MM.1S (cell line): ENCODE results near the gene PHOX2A.

Source experiments
- DNase-seq: peaks from one replicate; pipeline ENCODE4 v3.0.0-alpha.2; 2015
- H2AFZ ChIP-seq: fragments of 300-600 bp; sonication (generic); 2 replicates; pipeline ENCODE4 v1.6.0; 2016; ENCODE audit warnings: antibody characterized with exemption, low read length
- H3F3A ChIP-seq: fragments of 300-600 bp; sonication (generic); 2 replicates; pipeline ENCODE4 v1.6.1; 2016; ENCODE audit warnings: mild to moderate bottlenecking, antibody characterized with exemption, low read length, moderate library complexity, mixed read lengths; ENCODE audit not compliant: insufficient read depth
- H3K27ac ChIP-seq: fragments of 300-600 bp; sonication (generic); 2 replicates; pipeline ENCODE4 v1.5.1; 2016; ENCODE audit warnings: mild to moderate bottlenecking, low read length
- H3K27me3 ChIP-seq: fragments of 300-600 bp; sonication (generic); replicated peaks from 2 replicates; pipeline ENCODE4 v1.6.0; 2016; ENCODE audit warnings: low read length; ENCODE audit not compliant: insufficient read depth
- H3K36me3 ChIP-seq: fragments of 300-600 bp; sonication (generic); replicated peaks from 2 replicates; pipeline ENCODE4 v1.6.1; 2016; ENCODE audit warnings: mild to moderate bottlenecking, low read length, mixed read lengths; ENCODE audit not compliant: insufficient read depth
- H3K4me1 ChIP-seq: fragments of 300-600 bp; sonication (generic); 2 replicates; pipeline ENCODE4 v1.6.1; 2016; ENCODE audit warnings: low read length, mixed read lengths
- H3K4me2 ChIP-seq: fragments of 300-600 bp; sonication (generic); 2 replicates; pipeline ENCODE4 v1.6.0; 2016; ENCODE audit warnings: low read depth, low read length
- H3K4me3 ChIP-seq: fragments of 300-600 bp; sonication (generic); 2 replicates; pipeline ENCODE4 v1.5.1; 2016; ENCODE audit warnings: low read length, mixed read lengths
- H3K79me2 ChIP-seq: fragments of 300-600 bp; sonication (generic); 2 replicates; pipeline ENCODE4 v1.6.1; 2016; ENCODE audit warnings: mixed run types, low read length, mixed read lengths
- H3K9ac ChIP-seq: fragments of 300-600 bp; sonication (generic); 2 replicates; pipeline ENCODE4 v1.6.1; 2016; ENCODE audit warnings: low read length, mixed read lengths
- H3K9me2 ChIP-seq: fragments of 300-600 bp; sonication (generic); replicated peaks from 2 replicates; pipeline ENCODE4 v1.6.1; 2016; ENCODE audit warnings: mild to moderate bottlenecking, low read length, mixed read lengths; ENCODE audit not compliant: insufficient read depth
- H3K9me3 ChIP-seq: fragments of 300-600 bp; sonication (generic); replicated peaks from 2 replicates; pipeline ENCODE4 v1.6.1; 2016; ENCODE audit warnings: mild to moderate bottlenecking, low read length, mixed read lengths; ENCODE audit not compliant: insufficient read depth
- H4K20me1 ChIP-seq: fragments of 300-600 bp; sonication (generic); 2 replicates; pipeline ENCODE4 v1.6.1; 2016; ENCODE audit warnings: mild to moderate bottlenecking, low read length, moderate library complexity, mixed read lengths; ENCODE audit not compliant: insufficient read depth
- EZH2 ChIP-seq: fragments of 300-600 bp; sonication (generic); optimal IDR thresholded peaks from 2 replicates; pipeline ENCODE3; 2017; ENCODE audit warnings: low read depth, mild to moderate bottlenecking, antibody characterized with exemption, low read length, mixed read lengths
- EZH2phosphoT487 ChIP-seq: fragments of 300-600 bp; sonication (generic); IDR thresholded peaks from 2 replicates; pipeline ENCODE4 v1.6.1; 2018; ENCODE audit warnings: antibody characterized with exemption, low read length
- TF ChIP-seq, protein P1 (sequence below): fragments of 300-600 bp; sonication (generic); IDR thresholded peaks from 2 replicates; pipeline ENCODE4 v1.5.1; 2016; ENCODE audit warnings: antibody characterized with exemption, low read length, mixed read lengths

Gene PHOX2A

DNA sequence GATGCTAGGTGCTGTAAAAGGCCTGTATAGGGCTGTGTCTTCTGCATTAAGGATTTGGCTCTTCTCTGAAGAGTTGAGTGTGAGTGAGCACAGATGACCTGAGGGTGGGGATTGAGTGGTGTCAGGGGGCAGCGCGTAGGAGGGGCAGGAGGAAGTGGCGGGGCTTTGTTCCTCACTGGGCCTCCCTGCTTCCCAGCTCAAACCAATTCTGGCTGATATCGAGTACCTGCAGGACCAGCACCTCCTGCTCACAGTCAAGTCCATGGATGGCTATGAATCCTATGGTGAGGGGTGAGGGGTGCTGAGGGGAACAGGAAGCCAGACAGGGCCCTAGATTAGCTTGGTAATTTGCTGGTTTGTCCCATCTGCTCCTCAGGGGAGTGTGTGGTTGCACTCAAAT lies 9.1 kb downstream of the PHOX2A start:
- H3K27ac ChIP-seq = no peak overlapping the region
- no peaks in the 10 kb centered on the region for H3K4me1 ChIP-seq
- no peak overlapping the region for H3K4me2 ChIP-seq
- no peaks in the 10 kb centered on the region for H3K79me2 ChIP-seq
- H4K20me1 ChIP-seq = no peaks in the 10 kb centered on the region
- H3F3A ChIP-seq = no peaks in the 10 kb centered on the region
- H3K9ac ChIP-seq = no peak overlapping the region
- TF ChIP-seq EZH2 (no peak), EZH2phosphoT487 (no peak)
- TF ChIP-seq, protein P1, sequence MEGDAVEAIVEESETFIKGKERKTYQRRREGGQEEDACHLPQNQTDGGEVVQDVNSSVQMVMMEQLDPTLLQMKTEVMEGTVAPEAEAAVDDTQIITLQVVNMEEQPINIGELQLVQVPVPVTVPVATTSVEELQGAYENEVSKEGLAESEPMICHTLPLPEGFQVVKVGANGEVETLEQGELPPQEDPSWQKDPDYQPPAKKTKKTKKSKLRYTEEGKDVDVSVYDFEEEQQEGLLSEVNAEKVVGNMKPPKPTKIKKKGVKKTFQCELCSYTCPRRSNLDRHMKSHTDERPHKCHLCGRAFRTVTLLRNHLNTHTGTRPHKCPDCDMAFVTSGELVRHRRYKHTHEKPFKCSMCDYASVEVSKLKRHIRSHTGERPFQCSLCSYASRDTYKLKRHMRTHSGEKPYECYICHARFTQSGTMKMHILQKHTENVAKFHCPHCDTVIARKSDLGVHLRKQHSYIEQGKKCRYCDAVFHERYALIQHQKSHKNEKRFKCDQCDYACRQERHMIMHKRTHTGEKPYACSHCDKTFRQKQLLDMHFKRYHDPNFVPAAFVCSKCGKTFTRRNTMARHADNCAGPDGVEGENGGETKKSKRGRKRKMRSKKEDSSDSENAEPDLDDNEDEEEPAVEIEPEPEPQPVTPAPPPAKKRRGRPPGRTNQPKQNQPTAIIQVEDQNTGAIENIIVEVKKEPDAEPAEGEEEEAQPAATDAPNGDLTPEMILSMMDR = no peak
- H3K36me3 ChIP-seq = no peaks in the 10 kb centered on the region
- H2AFZ ChIP-seq = no peak overlapping the region
- H3K4me3 ChIP-seq = no peak overlapping the region
- no peak for DNase-seq
- peaks cover 9% of the 10 kb centered on the region for H3K27me3 ChIP-seq
- no peaks in the 10 kb centered on the region for H3K9me2 ChIP-seq
- no peaks in the 10 kb centered on the region for H3K9me3 ChIP-seq

DNA sequence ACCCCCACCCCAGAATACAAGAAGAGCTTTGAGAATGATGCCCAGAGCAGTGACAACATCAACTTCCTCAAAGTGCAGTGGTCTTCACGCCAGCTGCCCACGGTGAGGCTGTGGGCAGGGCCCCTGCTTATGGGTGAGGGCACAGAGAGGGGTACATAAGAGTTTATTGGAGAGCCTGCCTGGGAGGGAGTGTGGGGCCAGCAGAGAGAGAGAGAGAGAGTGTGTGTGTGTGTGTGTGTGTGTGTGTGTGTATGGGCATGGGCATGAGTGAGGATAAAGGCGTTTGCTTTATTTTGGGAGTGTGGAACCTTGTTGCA lies 9.5 kb downstream of the PHOX2A start:
- no peaks in the 10 kb centered on the region for H4K20me1 ChIP-seq
- no peak for DNase-seq
- TF ChIP-seq EZH2 = no peak
- no peaks in the 10 kb centered on the region for H3K36me3 ChIP-seq
- no peaks in the 10 kb centered on the region for H3K79me2 ChIP-seq
- H3K4me3 ChIP-seq = no peak overlapping the region
- H3K4me1 ChIP-seq = no peaks in the 10 kb centered on the region
- peaks cover 7% of the 10 kb centered on the region for H3K27me3 ChIP-seq
- H3F3A ChIP-seq = no peaks in the 10 kb centered on the region
- H3K9me3 ChIP-seq = no peaks in the 10 kb centered on the region
- no peaks in the 10 kb centered on the region for H3K9me2 ChIP-seq
- H3K9ac ChIP-seq = no peak overlapping the region
- no peak overlapping the region for H2AFZ ChIP-seq
- no peak overlapping the region for H3K4me2 ChIP-seq
- H3K27ac ChIP-seq = no peak overlapping the region

DNA sequence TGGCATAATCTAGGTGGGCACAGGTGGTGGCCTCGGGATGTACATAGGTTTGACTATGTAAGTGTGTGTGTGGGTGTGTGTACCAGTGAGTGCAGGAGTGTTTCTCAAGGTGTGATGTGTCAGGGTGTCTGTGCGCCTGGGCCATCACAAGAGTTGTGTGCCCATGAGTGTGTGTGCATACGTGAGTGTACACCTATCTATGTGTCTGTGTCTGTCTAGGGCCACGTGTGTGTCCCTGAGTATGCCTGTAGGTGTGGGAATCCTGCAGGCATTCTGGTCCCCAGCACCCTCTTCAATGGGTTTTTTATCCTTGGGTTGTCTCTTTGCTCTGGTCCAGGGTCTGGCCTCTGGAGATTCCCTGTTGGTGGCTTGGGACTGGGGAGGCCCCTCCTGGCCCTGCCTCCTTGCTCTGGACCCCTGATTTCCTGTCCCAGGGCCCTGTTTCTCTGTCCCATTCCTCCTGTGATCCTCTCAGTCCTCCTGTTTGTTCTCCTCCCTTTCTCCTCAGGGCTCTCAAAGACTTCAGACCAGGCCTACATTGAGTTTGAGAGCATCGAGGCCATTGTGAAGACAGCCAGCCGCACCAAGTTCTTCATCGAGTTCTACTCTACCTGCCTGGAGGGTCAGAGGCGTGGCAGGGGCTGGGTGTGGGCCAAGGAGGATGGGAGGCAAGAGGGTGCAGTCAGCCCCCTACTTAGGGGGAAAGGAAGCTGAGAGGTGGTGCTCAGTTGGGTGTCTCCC lies 10.0 kb downstream of the PHOX2A start:
- no peak for DNase-seq
- Histone ChIP-seq H3K4me1 (no peaks in the 10 kb centered on the region), H2AFZ (no peak overlapping the region), H3K4me2 (no peak overlapping the region), H4K20me1 (no peaks in the 10 kb centered on the region), H3K27me3 (peaks cover 2% of the 10 kb centered on the region; the same call in 1 of the 2 replicates), H3K4me3 (no peak overlapping the region), H3K79me2 (no peaks in the 10 kb centered on the region), H3F3A (no peaks in the 10 kb centered on the region), H3K9ac (no peak overlapping the region), H3K36me3 (no peaks in the 10 kb centered on the region), H3K9me2 (no peaks in the 10 kb centered on the region), H3K9me3 (no peaks in the 10 kb centered on the region), H3K27ac (no peak overlapping the region)
- TF ChIP-seq EZH2 (no peak), EZH2phosphoT487 (no peak)
- TF ChIP-seq, protein P1 = no peak

DNA sequence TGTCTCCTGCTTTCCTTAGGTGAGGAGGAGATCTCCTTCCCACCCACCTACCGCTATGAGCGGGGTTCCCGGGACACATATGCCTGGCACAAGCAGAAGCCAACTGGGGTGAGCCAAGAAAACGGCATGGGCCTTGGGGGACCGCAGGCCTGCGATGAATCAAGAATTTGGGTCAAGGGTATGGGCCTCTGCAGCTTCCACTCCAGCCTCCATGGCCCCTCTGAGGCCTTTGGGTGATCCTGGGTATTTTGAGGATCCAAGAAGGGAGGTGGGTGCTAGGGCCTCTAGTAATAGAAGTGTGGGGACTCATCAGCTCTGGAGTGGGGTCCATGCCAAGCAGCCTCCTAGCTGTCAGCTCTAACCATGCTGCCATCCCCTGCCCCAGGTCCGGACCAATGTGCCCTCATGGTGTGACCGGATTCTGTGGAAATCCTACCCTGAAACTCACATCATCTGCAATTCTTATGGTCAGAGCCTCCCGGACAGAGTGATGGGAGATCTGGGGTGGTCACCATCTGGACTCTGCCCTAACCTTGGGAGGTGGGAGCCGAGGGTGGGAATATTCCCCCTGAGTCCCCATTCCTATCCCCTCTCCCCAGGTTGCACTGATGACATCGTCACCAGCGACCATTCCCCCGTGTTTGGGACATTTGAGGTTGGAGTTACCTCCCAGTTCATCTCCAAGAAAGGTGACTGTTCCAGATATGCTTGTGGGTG lies 10.8 kb downstream of the PHOX2A start:
- DNase-seq = no peak
- Histone ChIP-seq H2AFZ (no peak overlapping the region), H3K9ac (no peak overlapping the region), H3K4me3 (no peak overlapping the region), H4K20me1 (no peaks in the 10 kb centered on the region), H3K27me3 (no peaks in the 10 kb centered on the region), H3K4me1 (no peaks in the 10 kb centered on the region), H3K4me2 (no peak overlapping the region), H3K27ac (no peak overlapping the region), H3K9me3 (no peaks in the 10 kb centered on the region), H3K79me2 (no peaks in the 10 kb centered on the region), H3K36me3 (no peaks in the 10 kb centered on the region), H3K9me2 (no peaks in the 10 kb centered on the region), H3F3A (no peaks in the 10 kb centered on the region)
- TF ChIP-seq EZH2 = no peak
- TF ChIP-seq, protein P1 = no peak
- no peak for TF ChIP-seq EZH2phosphoT487
